H1 (cell line): ENCODE data around the gene CIAO3. TPM values are rescaled to one million over a fixed set of nuclear protein-coding genes. Genes with fewer than 3 reads are reported as not detected.

Experiments
- BACH1 ChIP-seq: IDR thresholded peaks from 2 replicates; pipeline ENCODE4 v1.6.1; 2012; ENCODE audit warnings: low read length, improper control_type of control experiment
- CEBPB ChIP-seq: IDR thresholded peaks from 2 replicates; pipeline ENCODE4 v1.6.1; 2012; ENCODE audit warnings: low read depth, low read length
- CHD1 ChIP-seq: IDR thresholded peaks from 2 replicates; pipeline ENCODE4 v1.6.1; 2012; ENCODE audit warnings: low read depth, low read length, improper control_type of control experiment
- CHD2 ChIP-seq: IDR thresholded peaks from 2 replicates; pipeline ENCODE4 v1.6.1; 2012; ENCODE audit warnings: low read length, improper control_type of control experiment
- CREB1 ChIP-seq: IDR thresholded peaks from 2 replicates; pipeline ENCODE4 v1.6.1; 2012; ENCODE audit warnings: inconsistent platforms
- EP300 ChIP-seq, 2 experiments: IDR thresholded peaks; 1 replicate in 1 of 2; 2 replicates in 1 of 2; pipeline ENCODE4 v1.6.1; 2011 to 2012; ENCODE audit warnings: low read depth in 2 of 2, low read length in 2 of 2, mild to moderate bottlenecking in 2 of 2, borderline replicate concordance in 1 of 2, inconsistent platforms in 1 of 2, moderate library complexity in 1 of 2
- GTF2F1 ChIP-seq: IDR thresholded peaks from 2 replicates; pipeline ENCODE4 v1.6.1; 2012; ENCODE audit warnings: low read depth, low read length, improper control_type of control experiment, borderline replicate concordance
- JUN ChIP-seq: IDR thresholded peaks from 2 replicates; pipeline ENCODE4 v1.6.1; 2011; ENCODE audit warnings: low read depth, mild to moderate bottlenecking, improper control_type of control experiment, low read length
- JUND ChIP-seq: IDR thresholded peaks from 2 replicates; pipeline ENCODE4 v1.6.1; 2011; ENCODE audit warnings: mild to moderate bottlenecking, improper control_type of control experiment, low read length
- KDM1A ChIP-seq: fragments of 200-600, 300-600 bp; sonication (generic); IDR thresholded peaks from 2 replicates; pipeline ENCODE4 v1.7.1; 2016; ENCODE audit warnings: mild to moderate bottlenecking, low read length, borderline replicate concordance
- KDM4A ChIP-seq: IDR thresholded peaks from one replicate; pipeline ENCODE4 v1.7.1; 2012; ENCODE audit warnings: low read depth, mild to moderate bottlenecking, moderate library complexity, low read length, inconsistent platforms; ENCODE audit not compliant: severe bottlenecking
- KDM5A ChIP-seq: fragments of 200-600 bp; IDR thresholded peaks from 2 replicates; pipeline ENCODE4 v1.7.1; 2012; ENCODE audit warnings: mild to moderate bottlenecking, low read length, inconsistent platforms, mixed read lengths
- MAFK ChIP-seq: IDR thresholded peaks from 2 replicates; pipeline ENCODE4 v1.6.1; 2012; ENCODE audit warnings: low read depth, mild to moderate bottlenecking, improper control_type of control experiment, low read length
- NRF1 ChIP-seq: IDR thresholded peaks from 2 replicates; pipeline ENCODE4 v1.6.1; 2011; ENCODE audit warnings: mild to moderate bottlenecking, low read depth, low read length, improper control_type of control experiment
- POLR2A ChIP-seq, 2 experiments: IDR thresholded peaks; 1 replicate in 1 of 2; 2 replicates in 1 of 2; pipeline ENCODE4 v1.6.1; 2011; ENCODE audit warnings: low read depth in 2 of 2, low read length in 2 of 2, mild to moderate bottlenecking in 2 of 2; ENCODE audit errors: control extremely low read depth in 1 of 2
- RAD21 ChIP-seq, 2 experiments: IDR thresholded peaks in 1 of 2; conservative IDR thresholded peaks in 1 of 2; 2 replicates each; pipeline ENCODE4 v1.6.1; 2011; ENCODE audit warnings: low read depth in 2 of 2, low read length in 2 of 2, improper control_type of control experiment in 1 of 2, inconsistent platforms in 1 of 2, mild to moderate bottlenecking in 1 of 2, moderate library complexity in 1 of 2
- RNF2 ChIP-seq: fragments of 200-900, 300-1000 bp; sonication (generic); IDR thresholded peaks from 2 replicates; pipeline ENCODE4 v1.7.1; 2016; ENCODE audit warnings: borderline replicate concordance, low read depth, mild to moderate bottlenecking, antibody characterized with exemption, low read length; ENCODE audit not compliant: poor library complexity, severe bottlenecking; ENCODE audit errors: missing control alignments
- RXRA ChIP-seq: IDR thresholded peaks from 2 replicates; pipeline ENCODE4 v1.6.1; 2011; ENCODE audit warnings: low read depth, mild to moderate bottlenecking, low read length, moderate library complexity; ENCODE audit not compliant: insufficient read depth
- SIX5 ChIP-seq: IDR thresholded peaks from 2 replicates; pipeline ENCODE4 v1.6.1; 2011; ENCODE audit warnings: mild to moderate bottlenecking, low read depth, low read length
- SRF ChIP-seq: IDR thresholded peaks from 2 replicates; pipeline ENCODE4 v1.6.1; 2011; ENCODE audit warnings: mild to moderate bottlenecking, low read depth, low read length, moderate library complexity
- TAF1 ChIP-seq: IDR thresholded peaks from 2 replicates; pipeline ENCODE4 v1.6.1; 2011; ENCODE audit warnings: mild to moderate bottlenecking, low read depth, low read length
- TCF12 ChIP-seq: IDR thresholded peaks from 2 replicates; pipeline ENCODE4 v1.6.1; 2011; ENCODE audit warnings: low read depth, mild to moderate bottlenecking, low read length
- TEAD4 ChIP-seq: IDR thresholded peaks from 2 replicates; pipeline ENCODE4 v1.6.1; 2012; ENCODE audit warnings: low read depth, low read length, inconsistent platforms, mixed read lengths
- polyA plus RNA-seq, 7 experiments: library from polyadenylated mRNA; depleted of rRNA in 3 of 7; stranded (reverse) in 5 of 7; unstranded in 2 of 7; fragments of >200 nt in 5 of 7; fragments of 200-250 nt in 2 of 7; gene quantifications; 1 replicate in 5 of 7; 2 replicates in 1 of 7; 4 replicates in 1 of 7; pipeline versions ENCODE4 v1.2.1 to v1.2.3, GENCODE V29; 2011 to 2013; ENCODE audit warnings: missing spikeins in 2 of 7, mixed read lengths in 2 of 7
- total RNA-seq: library from RNA; stranded (reverse); fragmentation: NEBNext Ultra II Directional; extraction: Animal tissue kit (Norgen Biotek cat#: 25700); gene quantifications from 2 replicates; pipeline ENCODE4 v1.2.1, GENCODE V29; 2021
- TF ChIP-seq, protein P1 (sequence below): IDR thresholded peaks from 2 replicates; pipeline ENCODE4 v1.6.1; 2012; ENCODE audit warnings: low read length, inconsistent platforms

The CIAO3 gene
- total and polyA plus RNA-seq, 2 of the 8 experiments (the other 6 are each of a cell fraction or from before 2014, with no cell fraction given) = 20.0 to 20.4 TPM

GRCh38 chr16:684071-684794, 56.6 kb downstream of the CIAO3 start, which contains the start of gene JMJD8 (continued):
- TF ChIP-seq, protein P1, sequence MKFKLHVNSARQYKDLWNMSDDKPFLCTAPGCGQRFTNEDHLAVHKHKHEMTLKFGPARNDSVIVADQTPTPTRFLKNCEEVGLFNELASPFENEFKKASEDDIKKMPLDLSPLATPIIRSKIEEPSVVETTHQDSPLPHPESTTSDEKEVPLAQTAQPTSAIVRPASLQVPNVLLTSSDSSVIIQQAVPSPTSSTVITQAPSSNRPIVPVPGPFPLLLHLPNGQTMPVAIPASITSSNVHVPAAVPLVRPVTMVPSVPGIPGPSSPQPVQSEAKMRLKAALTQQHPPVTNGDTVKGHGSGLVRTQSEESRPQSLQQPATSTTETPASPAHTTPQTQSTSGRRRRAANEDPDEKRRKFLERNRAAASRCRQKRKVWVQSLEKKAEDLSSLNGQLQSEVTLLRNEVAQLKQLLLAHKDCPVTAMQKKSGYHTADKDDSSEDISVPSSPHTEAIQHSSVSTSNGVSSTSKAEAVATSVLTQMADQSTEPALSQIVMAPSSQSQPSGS = peak; percentile 62; the same call in 1 of the 2 replicates
- TF ChIP-seq TAF1 (peak; percentile 92), KDM4A (no peak), RAD21 (IDR thresholded peaks at IDR 0.05 in 1 of 2, conservative IDR thresholded peaks at IDR 0.05 in 1 of 2; ENCODE audit: low read depth in 2 of 2, low read length in 2 of 2) (no peak), EP300 (IDR thresholded peaks at IDR 0.05; ENCODE audit: borderline replicate concordance in 1 of 2, low read depth in 2 of 2, low read length in 2 of 2) (no peak), GTF2F1 (peak; percentile 14; the same call in 1 of the 2 replicates), BACH1 (no peak), CEBPB (no peak), SIX5 (no peak), TEAD4 (no peak), MAFK (no peak), TCF12 (no peak), RNF2 (no peak), POLR2A (IDR thresholded peaks at IDR 0.05; ENCODE audit: control extremely low read depth in 1 of 2, low read depth in 2 of 2, low read length in 2 of 2) (peak in 1 of 2 experiments; percentile 92; a peak in 2 of 3 replicates), CHD2 (peak; percentile 60; the same call in 1 of the 2 replicates), KDM5A (0 out of 2 replicates have a peak, but pooled peaks have one; percentile 42), SRF (no peak), RXRA (no peak), JUN (no peak), CHD1 (no peak), JUND (no peak), CREB1 (peak; percentile 80), NRF1 (no peak), KDM1A (no peak)
